Measurements from ENCODE around the gene ARMH3. TPM values are rescaled to one million over a fixed set of nuclear protein-coding genes. Genes with fewer than 3 reads are reported as not detected.

ARMH3 gene
- total RNA-seq, 4 donors from 2014 or later: 12.9 to 19.3 (median 16.2) TPM

GRCh38 chr10:102090772-102091171, 34.8 kb upstream of the ARMH3 start:
- H3K27ac ChIP-seq (replicated peaks in 1 of 4): no peak overlapping the region
- H3K36me3 ChIP-seq: no peaks in the 10 kb centered on the region
- no peak overlapping the region for H3K4me3 ChIP-seq
- intact Hi-C loops (cut with DNase I): no loop called here
- WGBS: 82% methylated on average over 2 of the region's 2 CpGs
- TF ChIP-seq POLR2A (IDR thresholded peaks at IDR 0.05; ENCODE audit: low read depth) (no peak), CTCF (IDR thresholded peaks at IDR 0.05) (no peak), POLR2AphosphoS5 (IDR thresholded peaks at IDR 0.05) (no peak), EP300 (IDR thresholded peaks at IDR 0.05) (no peak)
- H3K27me3 ChIP-seq: no peaks in the 10 kb centered on the region
- no peaks in the 10 kb centered on the region for H3K9me3 ChIP-seq
- H3K4me1 ChIP-seq: no peaks in the 10 kb centered on the region
- DNase-seq (ENCODE audit: extremely low spot score): no peak

GRCh38 chr10:102086196-102086595, 30.2 kb upstream of the ARMH3 start:
- DNase-seq (ENCODE audit: extremely low spot score): no peak
- intact Hi-C loops (cut with DNase I): no loop called here

GRCh38 chr10:102085336-102085735, 29.4 kb upstream of the ARMH3 start:
- intact Hi-C loops (cut with DNase I): no loop called here
- no peak overlapping the region for H3K27ac ChIP-seq (replicated peaks in 1 of 4)
- DNase-seq (ENCODE audit: extremely low spot score): no peak
- TF ChIP-seq EP300 (IDR thresholded peaks at IDR 0.05) (no peak), POLR2A (IDR thresholded peaks at IDR 0.05; ENCODE audit: low read depth) (no peak), CTCF (IDR thresholded peaks at IDR 0.05) (no peak), POLR2AphosphoS5 (IDR thresholded peaks at IDR 0.05) (no peak)
- no peaks in the 10 kb centered on the region for H3K4me1 ChIP-seq
- no peaks in the 10 kb centered on the region for H3K27me3 ChIP-seq
- H3K4me3 ChIP-seq: no peak overlapping the region
- 79% methylated on average over 3 of the region's 3 CpGs for whole genome bisulfite sequencing
- H3K36me3 ChIP-seq: no peaks in the 10 kb centered on the region
- H3K9me3 ChIP-seq: no peaks in the 10 kb centered on the region

More at GRCh38 chr10:102086196-102086595, 30.2 kb upstream of the ARMH3 start:
- no peak for TF ChIP-seq CTCF (IDR thresholded peaks at IDR 0.05)
- TF ChIP-seq POLR2A (IDR thresholded peaks at IDR 0.05; ENCODE audit: low read depth): no peak
- no peak for TF ChIP-seq EP300 (IDR thresholded peaks at IDR 0.05)
- Histone ChIP-seq H3K27ac (replicated peaks in 1 of 4) (no peak overlapping the region), H3K36me3 (no peaks in the 10 kb centered on the region), H3K4me1 (no peaks in the 10 kb centered on the region), H3K27me3 (no peaks in the 10 kb centered on the region), H3K4me3 (no peak overlapping the region), H3K9me3 (no peaks in the 10 kb centered on the region)
- 92% methylated on average over 8 of the region's 8 CpGs for WGBS

- intact Hi-C loops (cut with DNase I): no loop called here
- H3K4me1 ChIP-seq: no peaks in the 10 kb centered on the region
- H3K9me3 ChIP-seq: no peaks in the 10 kb centered on the region
- WGBS: 92% methylated on average over 3 of the region's 3 CpGs
- no peaks in the 10 kb centered on the region for H3K27me3 ChIP-seq
- TF ChIP-seq POLR2A (IDR thresholded peaks at IDR 0.05; ENCODE audit: low read depth): no peak
- TF ChIP-seq EP300 (IDR thresholded peaks at IDR 0.05): no peak
- TF ChIP-seq CTCF (IDR thresholded peaks at IDR 0.05): no peak
- TF ChIP-seq POLR2AphosphoS5 (IDR thresholded peaks at IDR 0.05): no peak
- no peak overlapping the region for H3K27ac ChIP-seq (replicated peaks in 1 of 4)
- H3K36me3 ChIP-seq: no peaks in the 10 kb centered on the region
- DNase-seq (ENCODE audit: extremely low spot score): no peak
- no peak overlapping the region for H3K4me3 ChIP-seq
These were observed 27.6 kb upstream of the ARMH3 start for GRCh38 chr10:102083541-102083940.

Data from esophagus muscularis mucosa (tissue), 4 donors.